Liver (tissue), 9 donors: ENCODE data around the gene PLA2G15. TPM values are rescaled to one million over a fixed set of nuclear protein-coding genes. Genes with fewer than 3 reads are reported as not detected.

Experiments
- DNase-seq: peaks from one replicate; pipeline ENCODE4 v3.0.0-alpha.2; 2017; ENCODE audit warnings: low spot score
- H3K27ac ChIP-seq, 2 donors: one replicate each; pipeline ENCODE4 v1.7.0; 2013; ENCODE audit warnings: inconsistent platforms in 2 of 2, low read length in 2 of 2, control low read depth in 1 of 2, low read depth in 1 of 2, mild to moderate bottlenecking in 1 of 2
- H3K27me3 ChIP-seq, 4 donors: one replicate each; pipeline versions ENCODE4 v1.6.1 to v1.7.0; 2013; ENCODE audit warnings: low read length in 3 of 4, inconsistent platforms in 1 of 4, mild to moderate bottlenecking in 1 of 4, moderate library complexity in 1 of 4; ENCODE audit not compliant: control insufficient read depth in 4 of 4, insufficient read depth in 4 of 4
- H3K36me3 ChIP-seq, 4 donors: one replicate each; pipeline versions ENCODE4 v1.6.1 to v1.7.0; 2013; ENCODE audit warnings: low read length in 3 of 4, mild to moderate bottlenecking in 3 of 4, low read depth in 1 of 4, moderate library complexity in 1 of 4; ENCODE audit not compliant: control insufficient read depth in 4 of 4, insufficient read depth in 3 of 4
- H3K4me1 ChIP-seq, 4 donors: one replicate each; pipeline versions ENCODE4 v1.6.1 to v1.7.0; 2013; ENCODE audit warnings: low read length in 3 of 4, mild to moderate bottlenecking in 3 of 4, moderate library complexity in 1 of 4; ENCODE audit not compliant: control insufficient read depth in 4 of 4, insufficient read depth in 4 of 4
- H3K4me3 ChIP-seq, 3 donors: one replicate each; pipeline versions ENCODE4 v1.6.1 to v1.7.0; 2013; ENCODE audit warnings: low read length in 3 of 3, control low read depth in 1 of 3, low read depth in 1 of 3, mild to moderate bottlenecking in 1 of 3
- H3K9ac ChIP-seq, 2 donors: one replicate each; pipeline ENCODE4 v1.7.0; 2013; ENCODE audit warnings: low read length in 2 of 2, mild to moderate bottlenecking in 2 of 2, moderate library complexity in 2 of 2, control low read depth in 1 of 2, low read depth in 1 of 2
- H3K9me3 ChIP-seq, 4 donors: one replicate each; pipeline versions ENCODE4 v1.6.1 to v1.7.0; 2013; ENCODE audit warnings: low read length in 3 of 4; ENCODE audit not compliant: control insufficient read depth in 4 of 4
- EGR1 ChIP-seq, 2 donors: IDR thresholded peaks; 2 replicates each; pipeline ENCODE4 v1.6.1; 2016 to 2018; ENCODE audit warnings: antibody characterized with exemption in 2 of 2, low read depth in 2 of 2
- FOXA1 ChIP-seq: IDR thresholded peaks from 2 replicates; pipeline ENCODE4 v1.6.1; 2016; ENCODE audit warnings: antibody characterized with exemption
- FOXA2 ChIP-seq: IDR thresholded peaks from 2 replicates; pipeline ENCODE4 v1.6.1; 2016; ENCODE audit warnings: antibody characterized with exemption
- GABPA ChIP-seq, 2 donors: IDR thresholded peaks in 1 of 2; conservative IDR thresholded peaks in 1 of 2; 2 replicates each; pipeline ENCODE4 v1.6.1; 2016; ENCODE audit warnings: antibody characterized with exemption in 2 of 2, mild to moderate bottlenecking in 1 of 2, moderate library complexity in 1 of 2
- NR2F2 ChIP-seq: IDR thresholded peaks from 2 replicates; pipeline ENCODE4 v1.6.1; 2016; ENCODE audit warnings: antibody characterized with exemption
- RAD21 ChIP-seq, 2 donors: IDR thresholded peaks; 2 replicates each; pipeline ENCODE4 v1.6.1; 2016; ENCODE audit warnings: antibody characterized with exemption in 2 of 2, mild to moderate bottlenecking in 2 of 2
- RXRA ChIP-seq, 2 donors: IDR thresholded peaks; 2 replicates each; pipeline ENCODE4 v1.6.1; 2017 to 2018; ENCODE audit warnings: antibody characterized with exemption in 2 of 2, mild to moderate bottlenecking in 1 of 2
- SP1 ChIP-seq: IDR thresholded peaks from 2 replicates; pipeline ENCODE4 v1.6.1; 2018; ENCODE audit warnings: antibody characterized with exemption, mild to moderate bottlenecking
- TAF1 ChIP-seq: conservative IDR thresholded peaks from 2 replicates; pipeline ENCODE4 v1.6.1; 2016; ENCODE audit warnings: antibody characterized with exemption, mild to moderate bottlenecking
- WGBS: extraction: QIAGEN DNeasy Blood & Tissue Kit; methylation state at CpG from one replicate; pipeline ENCODE4 v1.1.7; 2013; 5-methylcytosine and 5-hydroxymethylcytosine counted together
- polyA plus RNA-seq, 2 donors: library from polyadenylated mRNA; stranded (reverse) in 1 of 2; unstranded in 1 of 2; fragments of 200-250 nt in 1 of 2; fragments of >200 nt in 1 of 2; fragmentation: Nextera tagmentation in 1 of 2; extraction: Ambion mirVana in 1 of 2; gene quantifications; one replicate each; pipeline versions ENCODE4 v1.2.1 to v1.2.3, GENCODE V29; 2013 to 2015
- total RNA-seq, 2 donors: library from RNA; depleted of rRNA; stranded (reverse); fragments of >200 nt; gene quantifications; one replicate each; pipeline ENCODE4 v1.2.3, GENCODE V29; 2014
- TF ChIP-seq, protein P1 (sequence below): IDR thresholded peaks from 2 replicates; pipeline ENCODE4 v1.6.1; 2016; ENCODE audit warnings: antibody characterized with exemption
- TF ChIP-seq, protein P2 (sequence below): fragments of 150-350 bp; IDR thresholded peaks from 2 replicates; pipeline ENCODE4 v1.5.1; 2017; ENCODE audit warnings: improper control_type of control experiment, low read depth, low read length; ENCODE audit not compliant: missing input control
- TF ChIP-seq, protein P3 (sequence below): IDR thresholded peaks from 2 replicates; pipeline ENCODE4 v1.6.1; 2016; ENCODE audit warnings: antibody characterized with exemption
- donor health status: healthy.
- donor health status: healthy.
- donor health status: healthy.
- donor health status: healthy.
- donor health status: healthy.

The PLA2G15 gene
- total and polyA plus RNA-seq, 4 donors, result 4.5 to 19.8 (median 15.1) TPM

DNA sequence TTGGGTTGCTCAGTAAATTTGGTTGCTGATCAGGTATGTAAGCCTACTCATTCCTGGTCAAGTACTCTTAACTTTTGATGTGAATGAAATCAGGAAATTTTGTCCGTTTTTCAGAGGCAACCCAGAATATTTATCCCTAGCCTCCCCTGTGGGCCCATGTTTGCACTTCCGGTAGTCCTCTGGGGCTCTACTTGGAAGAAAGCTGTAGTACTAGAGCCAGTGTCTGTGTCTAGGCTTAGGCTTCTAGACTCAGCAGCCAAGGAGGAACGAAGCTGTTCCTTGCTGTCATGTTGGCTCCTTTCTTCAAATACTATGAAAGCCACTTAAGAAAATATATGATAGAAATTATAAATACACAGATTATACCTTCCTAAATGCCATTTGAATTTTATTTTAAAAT is 30.4 kb upstream of the PLA2G15 start:
- H3K9ac ChIP-seq, result no peak overlapping the region
- DNase-seq, result no peak
- no peaks in the 10 kb centered on the region for H3K27me3 ChIP-seq
- TF ChIP-seq RXRA (IDR thresholded peaks at IDR 0.05) (no peak), SP1 (no peak)
- H3K36me3 ChIP-seq, result peaks cover 0 to 5% (median 4%) of the 10 kb centered on the region in 4 donors
- H3K27ac ChIP-seq, result no peak overlapping the region
- no peaks in the 10 kb centered on the region for H3K4me1 ChIP-seq
- 97% methylated on average over 3 of the region's 3 CpGs for WGBS
- H3K4me3 ChIP-seq, result no peak overlapping the region
- no peaks in the 10 kb centered on the region for H3K9me3 ChIP-seq

DNA sequence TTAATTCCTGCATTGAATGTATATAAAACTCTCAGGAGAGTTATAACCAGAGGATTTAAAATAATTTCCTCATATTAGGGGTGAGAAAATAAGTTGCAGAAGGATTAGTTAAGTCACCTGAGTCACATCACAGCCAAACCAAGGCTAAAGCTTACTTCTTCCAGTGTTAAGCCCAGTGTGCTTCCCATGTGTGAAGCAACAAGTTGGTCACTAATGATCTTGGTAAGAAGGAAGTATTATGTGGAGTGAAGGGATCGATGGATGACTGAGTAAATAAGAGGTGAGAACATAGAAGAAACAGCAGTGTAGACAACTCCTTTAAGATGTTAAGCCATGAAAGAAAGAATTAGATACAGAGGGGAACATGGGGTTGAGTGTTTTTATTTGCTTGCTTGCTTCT is 29.9 kb upstream of the PLA2G15 start:
- Histone ChIP-seq H3K4me1 (no peaks in the 10 kb centered on the region), H3K9ac (no peak overlapping the region), H3K27me3 (no peaks in the 10 kb centered on the region), H3K9me3 (no peaks in the 10 kb centered on the region), H3K4me3 (no peak overlapping the region), H3K27ac (no peak overlapping the region), H3K36me3 (peaks cover 0 to 5% (median 4%) of the 10 kb centered on the region in 4 donors)
- WGBS, result 93% methylated on average over 1 of the region's 1 CpG
- TF ChIP-seq RXRA (IDR thresholded peaks at IDR 0.05) (no peak), EGR1 (IDR thresholded peaks at IDR 0.05; ENCODE audit: low read depth in 2 of 2) (no peak), FOXA2 (no peak), NR2F2 (no peak)
- TF ChIP-seq, protein P1, sequence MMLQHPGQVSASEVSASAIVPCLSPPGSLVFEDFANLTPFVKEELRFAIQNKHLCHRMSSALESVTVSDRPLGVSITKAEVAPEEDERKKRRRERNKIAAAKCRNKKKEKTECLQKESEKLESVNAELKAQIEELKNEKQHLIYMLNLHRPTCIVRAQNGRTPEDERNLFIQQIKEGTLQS, result no peak
- TF ChIP-seq, protein P2, sequence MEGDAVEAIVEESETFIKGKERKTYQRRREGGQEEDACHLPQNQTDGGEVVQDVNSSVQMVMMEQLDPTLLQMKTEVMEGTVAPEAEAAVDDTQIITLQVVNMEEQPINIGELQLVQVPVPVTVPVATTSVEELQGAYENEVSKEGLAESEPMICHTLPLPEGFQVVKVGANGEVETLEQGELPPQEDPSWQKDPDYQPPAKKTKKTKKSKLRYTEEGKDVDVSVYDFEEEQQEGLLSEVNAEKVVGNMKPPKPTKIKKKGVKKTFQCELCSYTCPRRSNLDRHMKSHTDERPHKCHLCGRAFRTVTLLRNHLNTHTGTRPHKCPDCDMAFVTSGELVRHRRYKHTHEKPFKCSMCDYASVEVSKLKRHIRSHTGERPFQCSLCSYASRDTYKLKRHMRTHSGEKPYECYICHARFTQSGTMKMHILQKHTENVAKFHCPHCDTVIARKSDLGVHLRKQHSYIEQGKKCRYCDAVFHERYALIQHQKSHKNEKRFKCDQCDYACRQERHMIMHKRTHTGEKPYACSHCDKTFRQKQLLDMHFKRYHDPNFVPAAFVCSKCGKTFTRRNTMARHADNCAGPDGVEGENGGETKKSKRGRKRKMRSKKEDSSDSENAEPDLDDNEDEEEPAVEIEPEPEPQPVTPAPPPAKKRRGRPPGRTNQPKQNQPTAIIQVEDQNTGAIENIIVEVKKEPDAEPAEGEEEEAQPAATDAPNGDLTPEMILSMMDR, result no peak
- DNase-seq, result no peak

DNA sequence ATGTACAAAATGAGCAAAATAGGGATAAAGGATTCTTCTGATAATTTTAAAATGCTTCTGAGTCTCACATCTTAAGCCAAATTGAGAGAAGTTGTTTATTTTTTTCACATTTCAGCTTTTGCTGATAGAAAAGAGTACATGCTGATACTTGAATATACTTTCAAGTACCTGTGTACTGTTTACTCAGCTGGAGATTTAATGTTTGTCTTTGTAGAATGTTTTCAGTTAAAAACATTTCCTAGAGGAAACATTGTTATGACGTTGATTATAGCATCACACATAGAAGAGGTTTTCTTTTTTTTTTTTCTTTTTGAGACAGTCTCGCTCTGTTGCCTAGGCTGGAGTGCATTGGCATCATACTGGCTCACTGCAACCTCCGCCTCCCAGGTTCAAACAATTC is 28.9 kb upstream of the PLA2G15 start:
- Histone ChIP-seq H3K4me3 (no peak overlapping the region), H3K9ac (no peak overlapping the region), H3K4me1 (peaks cover 0 to 5% (median 2%) of the 10 kb centered on the region in 4 donors), H3K27me3 (no peaks in the 10 kb centered on the region), H3K36me3 (peaks cover 0 to 5% (median 4%) of the 10 kb centered on the region in 4 donors), H3K27ac (no peak overlapping the region), H3K9me3 (no peaks in the 10 kb centered on the region)
- DNase-seq, result no peak
- TF ChIP-seq TAF1 (no peak), RAD21 (IDR thresholded peaks at IDR 0.05) (no peak), GABPA (IDR thresholded peaks at IDR 0.05 in 1 of 2, conservative IDR thresholded peaks at IDR 0.05 in 1 of 2) (no peak)
- 91% methylated on average over 3 of the region's 3 CpGs for WGBS

DNA sequence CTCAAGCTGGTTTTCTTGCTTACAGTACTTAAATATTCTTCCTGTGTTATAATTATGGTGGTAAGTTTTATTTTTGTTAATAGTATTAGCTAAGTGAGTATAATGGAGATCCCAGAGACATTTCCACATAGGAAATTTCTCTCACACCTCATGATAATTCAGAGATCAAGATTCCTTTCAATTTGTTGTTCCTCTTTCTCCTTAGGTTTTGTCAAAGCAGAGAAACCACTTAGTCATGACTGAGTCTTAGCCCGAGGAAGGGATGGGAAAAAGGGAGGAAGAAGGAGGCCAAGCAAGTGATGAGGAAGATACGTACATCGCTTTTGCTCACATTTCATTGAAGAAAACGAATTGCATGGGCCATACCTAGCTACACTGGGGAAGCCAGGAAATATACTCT is 27.7 kb upstream of the PLA2G15 start:
- H3K9me3 ChIP-seq, result no peaks in the 10 kb centered on the region
- no peak overlapping the region for H3K27ac ChIP-seq
- H3K4me3 ChIP-seq, result no peak overlapping the region
- H3K36me3 ChIP-seq, result peaks cover 0 to 5% (median 4%) of the 10 kb centered on the region in 4 donors
- 90% methylated on average over 4 of the region's 4 CpGs for WGBS
- no peak overlapping the region for H3K9ac ChIP-seq
- TF ChIP-seq FOXA1 (no peak), RAD21 (IDR thresholded peaks at IDR 0.05) (no peak)
- TF ChIP-seq, protein P3, sequence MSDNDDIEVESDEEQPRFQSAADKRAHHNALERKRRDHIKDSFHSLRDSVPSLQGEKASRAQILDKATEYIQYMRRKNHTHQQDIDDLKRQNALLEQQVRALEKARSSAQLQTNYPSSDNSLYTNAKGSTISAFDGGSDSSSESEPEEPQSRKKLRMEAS, result no peak
- DNase-seq, result no peak
- no peaks in the 10 kb centered on the region for H3K27me3 ChIP-seq
- peaks cover 0 to 5% (median 2%) of the 10 kb centered on the region in 4 donors for H3K4me1 ChIP-seq
